ENCODE data around the gene CATSPERE. TPM values are rescaled to one million over a fixed set of nuclear protein-coding genes. Genes with fewer than 3 reads are reported as not detected.
A peak's percentile ranks its signal among the peaks of the same experiment; 100 is the strongest.

The CATSPERE gene
- total and polyA plus RNA-seq, 9 of the 15 experiments (the other 6 are each of a cell fraction or from before 2014, with no cell fraction given): 0.06 to 0.16 (median 0.09) TPM; not detected in 3

DNA sequence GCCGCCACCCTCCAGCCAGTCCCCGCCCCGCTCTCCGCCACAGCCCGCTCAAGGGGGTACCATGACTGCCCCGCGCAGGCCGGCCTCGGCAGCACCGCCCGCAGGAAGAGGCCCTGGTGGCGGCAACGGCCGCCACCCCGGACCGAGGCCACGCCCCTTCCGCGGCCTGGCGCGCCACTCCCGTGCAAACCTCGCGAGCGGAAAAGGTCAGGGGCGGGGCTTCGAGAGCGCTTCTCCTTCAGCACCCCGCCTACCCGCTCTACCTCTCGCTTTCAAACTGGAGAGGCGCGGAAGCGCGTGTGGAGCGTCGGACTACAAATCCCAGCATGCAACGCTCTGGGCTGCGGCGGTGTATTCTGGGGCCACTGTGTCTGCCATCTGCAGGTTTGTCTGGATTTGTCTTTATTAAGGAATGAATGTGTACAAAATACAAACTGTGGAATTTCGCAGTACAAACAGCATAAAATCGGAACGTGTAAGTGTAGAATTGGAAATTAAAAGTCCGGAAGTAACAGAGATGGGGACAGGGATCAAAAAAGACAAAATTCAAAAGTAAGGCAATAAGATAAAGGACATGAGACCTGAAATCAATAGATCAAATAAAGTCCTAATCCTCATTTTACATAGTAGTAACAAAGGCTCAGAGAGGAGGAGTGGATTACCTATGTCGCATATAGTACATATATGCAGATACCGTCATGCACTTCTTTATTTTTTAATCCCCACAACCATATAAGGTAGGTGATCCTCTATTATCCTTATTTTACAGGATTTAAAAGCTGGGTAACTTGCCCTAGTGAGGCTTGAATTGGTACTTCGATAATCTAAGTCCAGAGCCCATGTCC lies 8.9 kb upstream of the CATSPERE start (continued):
- TF ChIP-seq TCFL5 (CRISPR knock-in tag; conservative IDR thresholded peaks at IDR 0.05) (no peak), PML (IDR thresholded peaks at IDR 0.05; ENCODE audit: low read length) (no peak), POLR2AphosphoS5 (IDR thresholded peaks at IDR 0.05; ENCODE audit: control insufficient read depth, insufficient read depth, low read depth, low read length) (no peak), HNRNPL (IDR thresholded peaks at IDR 0.05; ENCODE audit: low read depth, low read length) (no peak), ELF4 (CRISPR knock-in tag; IDR thresholded peaks at IDR 0.05) (0 out of 2 replicates have a peak, but pooled peaks have one; percentile 21), BRD4 (IDR thresholded peaks at IDR 0.05) (no peak)
- TF ChIP-seq, protein P1, sequence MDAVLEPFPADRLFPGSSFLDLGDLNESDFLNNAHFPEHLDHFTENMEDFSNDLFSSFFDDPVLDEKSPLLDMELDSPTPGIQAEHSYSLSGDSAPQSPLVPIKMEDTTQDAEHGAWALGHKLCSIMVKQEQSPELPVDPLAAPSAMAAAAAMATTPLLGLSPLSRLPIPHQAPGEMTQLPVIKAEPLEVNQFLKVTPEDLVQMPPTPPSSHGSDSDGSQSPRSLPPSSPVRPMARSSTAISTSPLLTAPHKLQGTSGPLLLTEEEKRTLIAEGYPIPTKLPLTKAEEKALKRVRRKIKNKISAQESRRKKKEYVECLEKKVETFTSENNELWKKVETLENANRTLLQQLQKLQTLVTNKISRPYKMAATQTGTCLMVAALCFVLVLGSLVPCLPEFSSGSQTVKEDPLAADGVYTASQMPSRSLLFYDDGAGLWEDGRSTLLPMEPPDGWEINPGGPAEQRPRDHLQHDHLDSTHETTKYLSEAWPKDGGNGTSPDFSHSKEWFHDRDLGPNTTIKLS (IDR thresholded peaks at IDR 0.05; ENCODE audit: borderline replicate concordance, low read depth): peak; percentile 95
- TF ChIP-seq, protein P2, sequence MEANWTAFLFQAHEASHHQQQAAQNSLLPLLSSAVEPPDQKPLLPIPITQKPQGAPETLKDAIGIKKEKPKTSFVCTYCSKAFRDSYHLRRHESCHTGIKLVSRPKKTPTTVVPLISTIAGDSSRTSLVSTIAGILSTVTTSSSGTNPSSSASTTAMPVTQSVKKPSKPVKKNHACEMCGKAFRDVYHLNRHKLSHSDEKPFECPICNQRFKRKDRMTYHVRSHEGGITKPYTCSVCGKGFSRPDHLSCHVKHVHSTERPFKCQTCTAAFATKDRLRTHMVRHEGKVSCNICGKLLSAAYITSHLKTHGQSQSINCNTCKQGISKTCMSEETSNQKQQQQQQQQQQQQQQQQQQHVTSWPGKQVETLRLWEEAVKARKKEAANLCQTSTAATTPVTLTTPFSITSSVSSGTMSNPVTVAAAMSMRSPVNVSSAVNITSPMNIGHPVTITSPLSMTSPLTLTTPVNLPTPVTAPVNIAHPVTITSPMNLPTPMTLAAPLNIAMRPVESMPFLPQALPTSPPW (CRISPR knock-in tag; IDR thresholded peaks at IDR 0.05): peak; percentile 87
- TF ChIP-seq, protein P3, sequence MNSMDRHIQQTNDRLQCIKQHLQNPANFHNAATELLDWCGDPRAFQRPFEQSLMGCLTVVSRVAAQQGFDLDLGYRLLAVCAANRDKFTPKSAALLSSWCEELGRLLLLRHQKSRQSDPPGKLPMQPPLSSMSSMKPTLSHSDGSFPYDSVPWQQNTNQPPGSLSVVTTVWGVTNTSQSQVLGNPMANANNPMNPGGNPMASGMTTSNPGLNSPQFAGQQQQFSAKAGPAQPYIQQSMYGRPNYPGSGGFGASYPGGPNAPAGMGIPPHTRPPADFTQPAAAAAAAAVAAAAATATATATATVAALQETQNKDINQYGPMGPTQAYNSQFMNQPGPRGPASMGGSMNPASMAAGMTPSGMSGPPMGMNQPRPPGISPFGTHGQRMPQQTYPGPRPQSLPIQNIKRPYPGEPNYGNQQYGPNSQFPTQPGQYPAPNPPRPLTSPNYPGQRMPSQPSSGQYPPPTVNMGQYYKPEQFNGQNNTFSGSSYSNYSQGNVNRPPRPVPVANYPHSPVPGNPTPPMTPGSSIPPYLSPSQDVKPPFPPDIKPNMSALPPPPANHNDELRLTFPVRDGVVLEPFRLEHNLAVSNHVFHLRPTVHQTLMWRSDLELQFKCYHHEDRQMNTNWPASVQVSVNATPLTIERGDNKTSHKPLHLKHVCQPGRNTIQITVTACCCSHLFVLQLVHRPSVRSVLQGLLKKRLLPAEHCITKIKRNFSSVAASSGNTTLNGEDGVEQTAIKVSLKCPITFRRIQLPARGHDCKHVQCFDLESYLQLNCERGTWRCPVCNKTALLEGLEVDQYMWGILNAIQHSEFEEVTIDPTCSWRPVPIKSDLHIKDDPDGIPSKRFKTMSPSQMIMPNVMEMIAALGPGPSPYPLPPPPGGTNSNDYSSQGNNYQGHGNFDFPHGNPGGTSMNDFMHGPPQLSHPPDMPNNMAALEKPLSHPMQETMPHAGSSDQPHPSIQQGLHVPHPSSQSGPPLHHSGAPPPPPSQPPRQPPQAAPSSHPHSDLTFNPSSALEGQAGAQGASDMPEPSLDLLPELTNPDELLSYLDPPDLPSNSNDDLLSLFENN (IDR thresholded peaks at IDR 0.05; ENCODE audit: low read depth in 2 of 2, low read length in 2 of 2): 0 out of 4 replicates have a peak, but pooled peaks of 1 of the 2 experiments have one; percentile 34
- TF ChIP-seq, protein P4, sequence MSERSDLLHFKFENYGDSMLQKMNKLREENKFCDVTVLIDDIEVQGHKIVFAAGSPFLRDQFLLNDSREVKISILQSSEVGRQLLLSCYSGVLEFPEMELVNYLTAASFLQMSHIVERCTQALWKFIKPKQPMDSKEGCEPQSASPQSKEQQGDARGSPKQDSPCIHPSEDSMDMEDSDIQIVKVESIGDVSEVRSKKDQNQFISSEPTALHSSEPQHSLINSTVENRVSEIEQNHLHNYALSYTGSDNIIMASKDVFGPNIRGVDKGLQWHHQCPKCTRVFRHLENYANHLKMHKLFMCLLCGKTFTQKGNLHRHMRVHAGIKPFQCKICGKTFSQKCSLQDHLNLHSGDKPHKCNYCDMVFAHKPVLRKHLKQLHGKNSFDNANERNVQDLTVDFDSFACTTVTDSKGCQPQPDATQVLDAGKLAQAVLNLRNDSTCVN (CRISPR knock-in tag; IDR thresholded peaks at IDR 0.05): no peak; the same call in 1 of the 2 replicates
- TF ChIP-seq, protein P5, sequence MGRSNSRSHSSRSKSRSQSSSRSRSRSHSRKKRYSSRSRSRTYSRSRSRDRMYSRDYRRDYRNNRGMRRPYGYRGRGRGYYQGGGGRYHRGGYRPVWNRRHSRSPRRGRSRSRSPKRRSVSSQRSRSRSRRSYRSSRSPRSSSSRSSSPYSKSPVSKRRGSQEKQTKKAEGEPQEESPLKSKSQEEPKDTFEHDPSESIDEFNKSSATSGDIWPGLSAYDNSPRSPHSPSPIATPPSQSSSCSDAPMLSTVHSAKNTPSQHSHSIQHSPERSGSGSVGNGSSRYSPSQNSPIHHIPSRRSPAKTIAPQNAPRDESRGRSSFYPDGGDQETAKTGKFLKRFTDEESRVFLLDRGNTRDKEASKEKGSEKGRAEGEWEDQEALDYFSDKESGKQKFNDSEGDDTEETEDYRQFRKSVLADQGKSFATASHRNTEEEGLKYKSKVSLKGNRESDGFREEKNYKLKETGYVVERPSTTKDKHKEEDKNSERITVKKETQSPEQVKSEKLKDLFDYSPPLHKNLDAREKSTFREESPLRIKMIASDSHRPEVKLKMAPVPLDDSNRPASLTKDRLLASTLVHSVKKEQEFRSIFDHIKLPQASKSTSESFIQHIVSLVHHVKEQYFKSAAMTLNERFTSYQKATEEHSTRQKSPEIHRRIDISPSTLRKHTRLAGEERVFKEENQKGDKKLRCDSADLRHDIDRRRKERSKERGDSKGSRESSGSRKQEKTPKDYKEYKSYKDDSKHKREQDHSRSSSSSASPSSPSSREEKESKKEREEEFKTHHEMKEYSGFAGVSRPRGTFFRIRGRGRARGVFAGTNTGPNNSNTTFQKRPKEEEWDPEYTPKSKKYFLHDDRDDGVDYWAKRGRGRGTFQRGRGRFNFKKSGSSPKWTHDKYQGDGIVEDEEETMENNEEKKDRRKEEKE (IDR thresholded peaks at IDR 0.05; ENCODE audit: borderline replicate concordance in 1 of 2, control insufficient read depth in 1 of 2, low read depth in 2 of 2, low read length in 1 of 2): peak in 1 of 2 experiments; percentile 91; a peak in 2 of 4 replicates
